Vagina (tissue), 2 donors: ENCODE results near the gene NSUN3. TPM values are rescaled to one million over a fixed set of nuclear protein-coding genes. Genes with fewer than 3 reads are reported as not detected.

Experiments
- DNase-seq, 2 donors: peaks; one replicate each; pipeline ENCODE4 v3.0.0-alpha.2; 2017; ENCODE audit errors: extremely low spot score in 2 of 2
- H3K27ac ChIP-seq: fragments of 200-600 bp; sonication (generic); one replicate; pipeline ENCODE4 v1.5.1; 2019
- H3K27me3 ChIP-seq: fragments of 200-600 bp; sonication (generic); one replicate; pipeline ENCODE4 v1.5.1; 2019
- H3K36me3 ChIP-seq, 2 donors: fragments of 200-600 bp; sonication (generic); one replicate each; pipeline ENCODE4 v1.5.1; 2017 to 2019
- H3K4me1 ChIP-seq: fragments of 200-600 bp; sonication (generic); one replicate; pipeline ENCODE4 v1.5.1; 2019
- H3K4me3 ChIP-seq, 2 donors: fragments of 200-600 bp; sonication (generic); 1 replicate in 1 of 2; 2 replicates in 1 of 2; pipeline ENCODE4 v1.5.1; 2016 to 2019
- H3K9me3 ChIP-seq: fragments of 200-600 bp; sonication (generic); one replicate; pipeline ENCODE4 v1.5.1; 2019
- CTCF ChIP-seq, 3 experiments: fragments of 450-650 bp in 2 of 3; fragments of 200-600 bp in 1 of 3; sonication (generic) in 1 of 3; IDR thresholded peaks; one replicate each; pipeline ENCODE4 v1.5.1; 2017 to 2019; ENCODE audit warnings: antibody characterized with exemption in 3 of 3, mild to moderate bottlenecking in 2 of 3, moderate library complexity in 2 of 3
- POLR2A ChIP-seq, 2 donors: fragments of 450-650 bp; IDR thresholded peaks; one replicate each; pipeline ENCODE4 v1.6.1; 2017; ENCODE audit warnings: antibody characterized with exemption in 2 of 2, mild to moderate bottlenecking in 2 of 2, moderate library complexity in 2 of 2
- POLR2AphosphoS5 ChIP-seq, 2 donors: sonication (generic); formaldehyde crosslinking; IDR thresholded peaks; one replicate each; pipeline ENCODE4 v1.9.0; 2017; ENCODE audit warnings: antibody characterized with exemption in 2 of 2, mild to moderate bottlenecking in 2 of 2, low read depth in 1 of 2; ENCODE audit not compliant: insufficient read depth in 1 of 2
- intact Hi-C: fragments of 100-400 bp; cut with DNase I; formaldehyde crosslinking; loops from one replicate; pipeline ENCODE4 v1.15.1; 2023
- total RNA-seq: library from RNA; depleted of rRNA; stranded (reverse); fragments of >200 nt; gene quantifications from one replicate; pipeline ENCODE4 v1.2.3, GENCODE V29; 2016

NSUN3 gene
- total RNA-seq, 1 donor from 2014 or later = 15.7 TPM

- no peak for DNase-seq
- H3K27me3 ChIP-seq = no peaks in the 10 kb centered on the region
- H3K27ac ChIP-seq = no peak overlapping the region
- H3K36me3 ChIP-seq = no peaks in the 10 kb centered on the region
- H3K4me3 ChIP-seq = no peak overlapping the region
- H3K9me3 ChIP-seq = no peaks in the 10 kb centered on the region
- intact Hi-C loops = no loop called here
- H3K4me1 ChIP-seq = no peaks in the 10 kb centered on the region
- TF ChIP-seq POLR2AphosphoS5 (IDR thresholded peaks at IDR 0.05; ENCODE audit: insufficient read depth in 1 of 2, low read depth in 1 of 2) (no peak), POLR2A (IDR thresholded peaks at IDR 0.05) (no peak), CTCF (IDR thresholded peaks at IDR 0.05) (no peak)
Observed at GRCh38 chr3:94137377-94137776, 74.5 kb downstream of the NSUN3 start.

- H3K4me3 ChIP-seq = no peak overlapping the region
- H3K27ac ChIP-seq = no peak overlapping the region
- TF ChIP-seq CTCF (IDR thresholded peaks at IDR 0.05) = no peak
- no peaks in the 10 kb centered on the region for H3K4me1 ChIP-seq
- no peaks in the 10 kb centered on the region for H3K9me3 ChIP-seq
- no peak for DNase-seq
- no peaks in the 10 kb centered on the region for H3K36me3 ChIP-seq
- no peaks in the 10 kb centered on the region for H3K27me3 ChIP-seq
- intact Hi-C loops = no loop called here
Observed at GRCh38 chr3:94146455-94146854, 83.6 kb downstream of the NSUN3 start.

DNA sequence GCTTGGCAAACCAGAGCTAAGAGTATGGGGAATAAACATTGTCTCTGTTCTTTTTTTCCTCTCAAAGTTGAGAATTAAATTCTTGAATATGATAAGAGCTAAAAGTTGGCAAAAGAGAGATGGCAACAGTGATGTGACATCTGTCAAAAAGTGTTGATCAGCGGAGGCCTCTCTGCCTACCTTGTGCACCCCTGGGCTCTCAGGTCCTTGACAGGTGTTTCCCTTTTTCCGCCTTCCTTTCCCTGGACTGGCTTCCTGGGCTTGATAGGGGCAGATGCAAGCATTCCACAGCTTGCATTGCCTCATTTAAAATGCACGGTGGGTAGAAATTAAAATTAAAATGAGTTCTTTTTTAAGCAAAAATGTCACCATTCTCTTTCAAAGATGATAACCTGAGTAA lies 84.2 kb downstream of the NSUN3 start:
- no peaks in the 10 kb centered on the region for H3K36me3 ChIP-seq
- intact Hi-C loops = no loop called here
- no peak overlapping the region for H3K27ac ChIP-seq
- DNase-seq = no peak
- TF ChIP-seq CTCF (IDR thresholded peaks at IDR 0.05) (no peak), POLR2A (IDR thresholded peaks at IDR 0.05) (no peak), POLR2AphosphoS5 (IDR thresholded peaks at IDR 0.05; ENCODE audit: insufficient read depth in 1 of 2, low read depth in 1 of 2) (no peak)
- no peak overlapping the region for H3K4me3 ChIP-seq
- H3K9me3 ChIP-seq = no peaks in the 10 kb centered on the region
- no peaks in the 10 kb centered on the region for H3K27me3 ChIP-seq
- H3K4me1 ChIP-seq = no peaks in the 10 kb centered on the region

DNA sequence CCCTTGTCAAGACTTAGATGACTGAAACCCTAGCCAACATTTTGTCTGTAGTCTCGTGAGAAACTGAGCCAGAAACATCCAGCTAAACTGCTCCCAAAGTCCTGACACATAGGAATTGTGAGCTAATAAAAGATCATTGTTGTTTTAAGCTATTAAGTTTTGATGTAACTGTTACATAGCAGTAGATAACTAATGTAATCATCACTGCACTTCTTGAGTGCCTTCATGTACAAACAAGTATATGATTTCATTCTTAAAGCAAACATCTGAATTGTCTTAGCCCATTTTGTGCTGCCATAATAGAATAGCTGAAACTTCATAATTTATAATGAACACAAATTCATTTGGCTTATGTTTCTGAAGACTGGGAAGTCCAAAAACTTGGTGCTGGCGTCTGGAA lies 87.3 kb downstream of the NSUN3 start:
- TF ChIP-seq POLR2A (IDR thresholded peaks at IDR 0.05) (no peak), CTCF (IDR thresholded peaks at IDR 0.05) (no peak), POLR2AphosphoS5 (IDR thresholded peaks at IDR 0.05; ENCODE audit: insufficient read depth in 1 of 2, low read depth in 1 of 2) (no peak)
- Histone ChIP-seq H3K36me3 (no peaks in the 10 kb centered on the region), H3K4me3 (no peak overlapping the region), H3K27me3 (no peaks in the 10 kb centered on the region), H3K27ac (no peak overlapping the region), H3K4me1 (no peaks in the 10 kb centered on the region), H3K9me3 (no peaks in the 10 kb centered on the region)
- DNase-seq = no peak
- intact Hi-C loops = no loop called here

DNA sequence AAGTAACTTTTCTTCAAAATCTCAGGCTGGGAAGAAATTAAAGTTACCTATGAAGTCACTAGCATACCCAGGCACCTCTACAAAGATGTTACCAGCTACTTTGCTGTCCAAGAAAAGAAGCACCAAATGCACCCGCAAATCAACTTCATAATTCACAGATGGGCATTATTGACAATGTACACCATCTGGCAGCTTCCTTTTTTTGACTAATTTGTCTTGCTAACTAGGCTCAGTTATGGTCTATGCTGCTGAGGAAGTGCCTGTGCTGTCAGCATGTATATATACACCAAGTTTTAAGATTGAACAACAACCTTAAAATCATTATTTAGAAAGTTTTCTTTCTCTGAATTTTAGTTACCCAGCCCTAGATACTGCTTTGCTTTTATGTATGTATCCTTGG lies 93.8 kb downstream of the NSUN3 start:
- no peak for TF ChIP-seq CTCF (IDR thresholded peaks at IDR 0.05)
- TF ChIP-seq POLR2A (IDR thresholded peaks at IDR 0.05) = no peak
- TF ChIP-seq POLR2AphosphoS5 (IDR thresholded peaks at IDR 0.05; ENCODE audit: insufficient read depth in 1 of 2, low read depth in 1 of 2) = no peak
- intact Hi-C loops = no loop called here
- no peak overlapping the region for H3K27ac ChIP-seq
- DNase-seq = no peak
- no peaks in the 10 kb centered on the region for H3K27me3 ChIP-seq
- peaks cover 9% of the 10 kb centered on the region for H3K4me1 ChIP-seq
- H3K4me3 ChIP-seq = no peak overlapping the region
- H3K9me3 ChIP-seq = no peaks in the 10 kb centered on the region
- no peaks in the 10 kb centered on the region for H3K36me3 ChIP-seq
